Measurements from ENCODE around the gene RELCH.

GRCh38 chr18:62336618-62337017 lies 149.6 kb downstream of the RELCH start:
- TF ChIP-seq CTCF (IDR thresholded peaks at IDR 0.05) (no peak), POLR2A (IDR thresholded peaks at IDR 0.05) (no peak), EP300 (IDR thresholded peaks at IDR 0.05) (no peak)

All from ovary (tissue), 3 donors.